ENCODE measurements around the gene LRIT3. TPM values are rescaled to one million over a fixed set of nuclear protein-coding genes. Genes with fewer than 3 reads are reported as not detected.

Gene LRIT3
- total and polyA plus RNA-seq, 4 donors, result 0.03 to 0.08 (median 0.07) TPM; not detected in 1

GRCh38 chr4:109879636-109880314 is 31.9 kb downstream of the LRIT3 start (continued):
- TF ChIP-seq SP1 (IDR thresholded peaks at IDR 0.05) (no peak), CTCF (IDR thresholded peaks at IDR 0.05; ENCODE audit: low read depth, low read length, missing input control) (no peak), FOXA2 (IDR thresholded peaks at IDR 0.05) (no peak)

GRCh38 chr4:109886303-109886702 is 38.4 kb downstream of the LRIT3 start:
- no peaks in the 10 kb centered on the region for H3K27me3 ChIP-seq (ENCODE audit: control insufficient read depth in 4 of 4, insufficient read depth in 4 of 4, low read length in 3 of 4)
- H3K27ac ChIP-seq (ENCODE audit: low read depth in 1 of 2, low read length in 2 of 2), result no peak overlapping the region
- no peak overlapping the region for H3K9ac ChIP-seq (ENCODE audit: low read depth in 1 of 2, low read length in 2 of 2)
- no peaks in the 10 kb centered on the region for H3K36me3 ChIP-seq (ENCODE audit: control insufficient read depth in 4 of 4, insufficient read depth in 3 of 4, low read depth in 1 of 4, low read length in 3 of 4)
- H3K9me3 ChIP-seq (ENCODE audit: control insufficient read depth in 4 of 4, low read length in 3 of 4), result no peaks in the 10 kb centered on the region
- no peak for TF ChIP-seq MAX (IDR thresholded peaks at IDR 0.05)
- no peak for TF ChIP-seq HNF4A (conservative IDR thresholded peaks at IDR 0.05)
- no peak for TF ChIP-seq TAF1 (conservative IDR thresholded peaks at IDR 0.05)
- no peak for TF ChIP-seq JUND (IDR thresholded peaks at IDR 0.05)
- TF ChIP-seq NR2F2 (IDR thresholded peaks at IDR 0.05), result no peak
- no peak for TF ChIP-seq HNF4G (IDR thresholded peaks at IDR 0.05)
- TF ChIP-seq YY1 (IDR thresholded peaks at IDR 0.05), result no peak
- no peaks in the 10 kb centered on the region for H3K4me1 ChIP-seq (ENCODE audit: control insufficient read depth in 4 of 4, insufficient read depth in 4 of 4, low read length in 3 of 4)
- no peak for DNase-seq (ENCODE audit: low spot score)
- H3K4me3 ChIP-seq (ENCODE audit: low read depth in 1 of 3, low read length in 3 of 3), result no peak overlapping the region

GRCh38 chr4:109887071-109887470 is 39.2 kb downstream of the LRIT3 start:
- no peak for TF ChIP-seq TAF1 (conservative IDR thresholded peaks at IDR 0.05)
- TF ChIP-seq YY1 (IDR thresholded peaks at IDR 0.05), result no peak
- TF ChIP-seq HNF4G (IDR thresholded peaks at IDR 0.05), result no peak
- TF ChIP-seq MAX (IDR thresholded peaks at IDR 0.05), result no peak
- H3K4me1 ChIP-seq (ENCODE audit: control insufficient read depth in 4 of 4, insufficient read depth in 4 of 4, low read length in 3 of 4), result no peaks in the 10 kb centered on the region
- H3K27ac ChIP-seq (ENCODE audit: low read depth in 1 of 2, low read length in 2 of 2), result no peak overlapping the region
- 74% methylated on average over 6 of the region's 6 CpGs for WGBS
- H3K9me3 ChIP-seq (ENCODE audit: control insufficient read depth in 4 of 4, low read length in 3 of 4), result no peaks in the 10 kb centered on the region
- no peak overlapping the region for H3K9ac ChIP-seq (ENCODE audit: low read depth in 1 of 2, low read length in 2 of 2)
- DNase-seq (ENCODE audit: low spot score), result no peak
- no peaks in the 10 kb centered on the region for H3K27me3 ChIP-seq (ENCODE audit: control insufficient read depth in 4 of 4, insufficient read depth in 4 of 4, low read length in 3 of 4)
- no peak overlapping the region for H3K4me3 ChIP-seq (ENCODE audit: low read depth in 1 of 3, low read length in 3 of 3)
- H3K36me3 ChIP-seq (ENCODE audit: control insufficient read depth in 4 of 4, insufficient read depth in 3 of 4, low read depth in 1 of 4, low read length in 3 of 4), result no peaks in the 10 kb centered on the region

- Histone ChIP-seq H3K9ac (ENCODE audit: low read depth in 1 of 2, low read length in 2 of 2) (no peak overlapping the region), H3K27ac (ENCODE audit: low read depth in 1 of 2, low read length in 2 of 2) (no peak overlapping the region), H3K27me3 (ENCODE audit: control insufficient read depth in 4 of 4, insufficient read depth in 4 of 4, low read length in 3 of 4) (no peaks in the 10 kb centered on the region), H3K4me3 (ENCODE audit: low read depth in 1 of 3, low read length in 3 of 3) (no peak overlapping the region), H3K36me3 (ENCODE audit: control insufficient read depth in 4 of 4, insufficient read depth in 3 of 4, low read depth in 1 of 4, low read length in 3 of 4) (no peaks in the 10 kb centered on the region), H3K4me1 (ENCODE audit: control insufficient read depth in 4 of 4, insufficient read depth in 4 of 4, low read length in 3 of 4) (no peaks in the 10 kb centered on the region), H3K9me3 (ENCODE audit: control insufficient read depth in 4 of 4, low read length in 3 of 4) (no peaks in the 10 kb centered on the region)
- TF ChIP-seq FOXA2 (IDR thresholded peaks at IDR 0.05) (no peak), CTCF (IDR thresholded peaks at IDR 0.05; ENCODE audit: low read depth, low read length, missing input control) (no peak), SP1 (IDR thresholded peaks at IDR 0.05) (no peak), HNF4A (conservative IDR thresholded peaks at IDR 0.05) (no peak), TAF1 (conservative IDR thresholded peaks at IDR 0.05) (no peak)
- DNase-seq (ENCODE audit: low spot score), result no peak
Observed at GRCh38 chr4:109890076-109890475, 42.2 kb downstream of the LRIT3 start.

Measured in liver (tissue), 9 donors.